IMR-90 (cell line): ENCODE measurements around the gene FBXL7. TPM values are rescaled to one million over a fixed set of nuclear protein-coding genes. Genes with fewer than 3 reads are reported as not detected.

Experiments
- ATAC-seq: fragments of 200-7000 bp; cut with Tn5 transposase; 2 replicates; pipeline ENCODE4 v1.9.1; 2020; ENCODE audit warnings: low read depth, mild to moderate bottlenecking, moderate library complexity
- BruUV-seq: library from RNA; stranded (reverse); fragments of 400-500 nt; replicated peaks from 2 replicates; lab custom pipeline; 2021; lab: Mats Ljungman, UMichigan
- CTCF ChIA-PET: fragments of 300-600 bp; formaldehyde crosslinking; extraction: SDS; loops from one replicate; lab custom pipeline; 2021; ENCODE audit warnings: antibody characterized with exemption; lab: Yijun Ruan, JAX
- POLR2A ChIA-PET: fragments of 300-600 bp; sonication (Branson Sonifier 250); formaldehyde crosslinking; loops from one replicate; lab custom pipeline; 2022; ENCODE audit warnings: antibody characterized with exemption; ENCODE audit not compliant: unreplicated experiment; lab: Charles Lee
- DNase-seq: peaks from one replicate; pipeline ENCODE4 v3.0.0; 2013
- H2AFZ ChIP-seq: replicated peaks from 2 replicates; pipeline ENCODE3; 2013; ENCODE audit warnings: low read length, mild to moderate bottlenecking; ENCODE audit not compliant: poor library complexity
- H2AK5ac ChIP-seq: 2 replicates; pipeline ENCODE4 v1.6.1; 2013; ENCODE audit warnings: low read depth, low read length, inconsistent platforms
- H2AK9ac ChIP-seq: replicated peaks from 2 replicates; pipeline ENCODE3; 2013; ENCODE audit warnings: mild to moderate bottlenecking, low read depth, low read length, moderate library complexity; ENCODE audit not compliant: poor library complexity
- H2BK120ac ChIP-seq: 2 replicates; pipeline ENCODE4 v1.6.1; 2013; ENCODE audit warnings: low read depth, low read length, inconsistent platforms
- H2BK15ac ChIP-seq: 3 replicates; pipeline ENCODE4 v1.6.1; 2013; ENCODE audit warnings: low read depth, low read length, inconsistent platforms
- H2BK20ac ChIP-seq: 2 replicates; pipeline ENCODE4 v1.6.1; 2013; ENCODE audit warnings: low read depth, mild to moderate bottlenecking, inconsistent platforms, low read length, moderate library complexity
- H2BK5ac ChIP-seq: 2 replicates; pipeline ENCODE4 v1.6.1; 2013; ENCODE audit warnings: mild to moderate bottlenecking, low read depth, low read length, inconsistent platforms; ENCODE audit not compliant: poor library complexity, severe bottlenecking
- H3K14ac ChIP-seq: replicated peaks from 2 replicates; pipeline ENCODE4 v1.6.1; 2013; ENCODE audit warnings: low read depth, low read length, inconsistent platforms
- H3K18ac ChIP-seq: 2 replicates; pipeline ENCODE4 v1.6.1; 2013; ENCODE audit warnings: low read depth, low read length, control low read depth
- H3K23ac ChIP-seq: 2 replicates; pipeline ENCODE4 v1.6.1; 2013; ENCODE audit warnings: low read depth, low read length, inconsistent platforms
- H3K27ac ChIP-seq: 2 replicates; pipeline ENCODE4 v1.5.1; 2013; ENCODE audit warnings: mild to moderate bottlenecking, control low read depth, low read length; ENCODE audit not compliant: insufficient read depth
- H3K27me3 ChIP-seq: 2 replicates; pipeline ENCODE4 v1.6.1; 2013; ENCODE audit warnings: low read length; ENCODE audit not compliant: control insufficient read depth, insufficient read depth
- H3K36me3 ChIP-seq: 2 replicates; pipeline ENCODE4 v1.6.1; 2013; ENCODE audit warnings: low read length, mixed read lengths; ENCODE audit not compliant: control insufficient read depth, insufficient read depth
- H3K4ac ChIP-seq: 2 replicates; pipeline ENCODE4 v1.6.1; 2013; ENCODE audit warnings: low read depth, low read length, inconsistent platforms
- H3K4me1 ChIP-seq: 2 replicates; pipeline ENCODE4 v1.6.1; 2013; ENCODE audit warnings: low read length, mixed read lengths; ENCODE audit not compliant: control insufficient read depth, insufficient read depth
- H3K4me2 ChIP-seq: 2 replicates; pipeline ENCODE4 v1.6.1; 2013; ENCODE audit warnings: low read depth, mild to moderate bottlenecking, control low read depth, low read length, moderate library complexity
- H3K4me3 ChIP-seq: 2 replicates; pipeline ENCODE4 v1.5.1; 2013; ENCODE audit warnings: low read depth, mild to moderate bottlenecking, control low read depth, low read length, moderate library complexity; ENCODE audit not compliant: insufficient read depth
- H3K56ac ChIP-seq: 2 replicates; pipeline ENCODE4 v1.6.1; 2013; ENCODE audit warnings: low read length, inconsistent platforms; ENCODE audit not compliant: insufficient read depth; ENCODE audit errors: extremely low read depth
- H3K79me1 ChIP-seq, 2 experiments: 2 replicates each; pipeline ENCODE4 v1.6.1; 2013; ENCODE audit warnings: low read length in 2 of 2, inconsistent platforms in 1 of 2, low read depth in 1 of 2
- H3K9ac ChIP-seq: 2 replicates; pipeline ENCODE4 v1.6.1; 2013; ENCODE audit warnings: low read depth, low read length, control low read depth
- H3K9me1 ChIP-seq: 2 replicates; pipeline ENCODE4 v1.6.1; 2013; ENCODE audit warnings: low read length, inconsistent platforms; ENCODE audit not compliant: insufficient read depth
- H3K9me3 ChIP-seq: 2 replicates; pipeline ENCODE4 v1.6.1; 2013; ENCODE audit warnings: low read length; ENCODE audit not compliant: control insufficient read depth, insufficient read depth
- H4K20me1 ChIP-seq: 2 replicates; pipeline ENCODE4 v1.6.1; 2013; ENCODE audit warnings: low read length, inconsistent platforms; ENCODE audit not compliant: insufficient read depth
- H4K5ac ChIP-seq: 2 replicates; pipeline ENCODE4 v1.6.1; 2013; ENCODE audit warnings: mild to moderate bottlenecking, low read depth, low read length, control low read depth
- H4K8ac ChIP-seq, 2 experiments: 2 replicates each; pipeline ENCODE4 v1.6.1; 2013; ENCODE audit warnings: low read depth in 2 of 2, low read length in 2 of 2, control low read depth in 1 of 2, inconsistent platforms in 1 of 2
- H4K91ac ChIP-seq: 2 replicates; pipeline ENCODE4 v1.6.1; 2013; ENCODE audit warnings: low read depth, low read length, inconsistent platforms; ENCODE audit not compliant: insufficient read depth
- BHLHE40 ChIP-seq: fragments of 150-350 bp; IDR thresholded peaks from 2 replicates; pipeline ENCODE4 v1.6.1; 2016; ENCODE audit warnings: mild to moderate bottlenecking, low read depth, low read length
- CHD1 ChIP-seq: IDR thresholded peaks from 2 replicates; pipeline ENCODE4 v1.6.1; 2012; ENCODE audit warnings: low read depth, low read length, improper control_type of control experiment
- MAZ ChIP-seq: IDR thresholded peaks from 2 replicates; pipeline ENCODE4 v1.6.1; 2012; ENCODE audit warnings: low read depth, mild to moderate bottlenecking, low read length, improper control_type of control experiment, moderate library complexity, borderline replicate concordance
- MXI1 ChIP-seq: IDR thresholded peaks from 2 replicates; pipeline ENCODE4 v1.6.1; 2012; ENCODE audit warnings: low read depth, mild to moderate bottlenecking, low read length, moderate library complexity, borderline replicate concordance
- RAD21 ChIP-seq: IDR thresholded peaks from 2 replicates; pipeline ENCODE4 v1.6.1; 2012; ENCODE audit warnings: low read length, improper control_type of control experiment
- RCOR1 ChIP-seq: IDR thresholded peaks from 2 replicates; pipeline ENCODE4 v1.6.1; 2012; ENCODE audit warnings: mild to moderate bottlenecking, low read length, improper control_type of control experiment; ENCODE audit not compliant: insufficient replicate concordance
- SMC3 ChIP-seq: fragments of 150-350 bp; IDR thresholded peaks from 2 replicates; pipeline ENCODE4 v1.6.1; 2016; ENCODE audit warnings: low read depth, mild to moderate bottlenecking, antibody characterized with exemption, low read length, moderate library complexity
- WGBS, 2 experiments: methylation state at CpG; one replicate each; pipeline versions ENCODE4 v1.1.5 to v1.1.7; 2013; ENCODE audit warnings: missing lambda C conversion rate in 2 of 2; ENCODE audit not compliant: insufficient read length in 1 of 2; ENCODE audit errors: extremely low coverage in 2 of 2; 5-methylcytosine and 5-hydroxymethylcytosine counted together
- dilution Hi-C: fragments of 300-500 bp; cut with HindIII; formaldehyde crosslinking; loops from one replicate; pipeline ENCODE4 v1.14.3; 2018; ENCODE audit warnings: low sequenced_read_pairs; ENCODE audit not compliant: unreplicated experiment
- in situ Hi-C: fragments of 300-500 bp; cut with MboI; formaldehyde crosslinking; loops from 3 replicates; pipeline ENCODE4 v1.14.3; 2019; ENCODE audit warnings: low sequenced_read_pairs, inconsistent platforms, mixed read lengths
- intact Hi-C: fragments of 100-400 bp; cut with micrococcal nuclease; formaldehyde crosslinking; loops from 2 replicates; pipeline ENCODE4 v1.10.0; 2022
- polyA plus RNA-seq, 3 experiments: library from polyadenylated mRNA; depleted of rRNA; stranded (reverse); fragments of >200 nt; gene quantifications; 2 replicates each; pipeline ENCODE4 v1.2.3, GENCODE V29; 2012; ENCODE audit warnings: low replicate concordance in 1 of 3
- total RNA-seq: library from RNA; depleted of rRNA; stranded (reverse); fragments of >200 nt; gene quantifications from 2 replicates; pipeline ENCODE4 v1.2.3, GENCODE V29; 2012

FBXL7 gene
- total and polyA plus RNA-seq, 2 of the 4 experiments (the other 2 are of a cell fraction) = 4.1 to 10.2 TPM

- Histone ChIP-seq H3K9me3 (no peaks in the 10 kb centered on the region), H3K27me3 (no peaks in the 10 kb centered on the region), H3K27ac (no peak overlapping the region), H3K56ac (no peak overlapping the region), H2AK5ac (no peak overlapping the region), H2BK15ac (no peak overlapping the region), H2BK5ac (no peak overlapping the region), H3K9ac (no peak overlapping the region), H3K79me1 (peaks cover 13 to 16% of the 10 kb centered on the region in 2 experiments; a peak in 3 of 4 replicates), H2BK20ac (no peak overlapping the region), H3K4me3 (no peak overlapping the region), H2AFZ (no peak overlapping the region), H3K4ac (no peak overlapping the region), H4K8ac (no peak overlapping the region), H3K14ac (no peak overlapping the region), H4K5ac (no peak overlapping the region), H3K23ac (no peak overlapping the region), H2AK9ac (no peak overlapping the region), H3K36me3 (no peaks in the 10 kb centered on the region), H4K20me1 (0 out of 2 replicates have a peak, but pooled peaks cover 8% of the 10 kb centered on the region), H2BK120ac (no peak overlapping the region), H3K4me1 (no peaks in the 10 kb centered on the region), H3K18ac (no peak overlapping the region), H3K9me1 (0 out of 2 replicates have a peak, but pooled peaks cover 3% of the 10 kb centered on the region), H3K4me2 (no peak overlapping the region), H4K91ac (no peak overlapping the region)
- in situ Hi-C loops (no loop called here), dilution Hi-C loops (no loop called here), intact Hi-C loops (no loop called here)
- BruUV-seq = no TSS peak
- CTCF ChIA-PET = no interaction called here
- ATAC-seq = no peak
- POLR2A ChIA-PET = no interaction called here
- DNase-seq = no peak
- no peak for TF ChIP-seq CHD1
- TF ChIP-seq RCOR1 = no peak
- no peak for TF ChIP-seq RAD21
- TF ChIP-seq MAZ = no peak
- TF ChIP-seq BHLHE40 = no peak
- no peak for TF ChIP-seq SMC3
- no peak for TF ChIP-seq MXI1
- WGBS, 2 experiments = no CpG with 5 or more reads among the region's 1 CpG
Observed at GRCh38 chr5:15797116-15797515, 297.1 kb downstream of the FBXL7 start.
